Karpas-422 (cell line): ENCODE measurements around the gene PUS1. TPM values are rescaled to one million over a fixed set of nuclear protein-coding genes. Genes with fewer than 3 reads are reported as not detected.

Experiments
- DNase-seq: peaks from one replicate; pipeline ENCODE4 v3.0.0-alpha.2; 2015
- H2AFZ ChIP-seq: fragments of 200-600 bp; sonication (generic); 2 replicates; pipeline ENCODE4 v1.6.1; 2014; ENCODE audit warnings: antibody characterized with exemption, low read length, mixed read lengths
- H3K27ac ChIP-seq: fragments of 200-600 bp; sonication (generic); 2 replicates; pipeline ENCODE4 v1.5.1; 2014; ENCODE audit warnings: mild to moderate bottlenecking, low read length, moderate library complexity
- H3K27me3 ChIP-seq: fragments of 200-600 bp; sonication (generic); 2 replicates; pipeline ENCODE4 v1.6.1; 2014; ENCODE audit warnings: low read length, mixed read lengths
- H3K36me3 ChIP-seq: fragments of 200-600 bp; sonication (generic); 2 replicates; pipeline ENCODE4 v1.6.1; 2014; ENCODE audit warnings: low read length, mixed read lengths; ENCODE audit not compliant: insufficient read depth
- H3K4me1 ChIP-seq: fragments of 200-600 bp; sonication (generic); 2 replicates; pipeline ENCODE4 v1.6.1; 2014; ENCODE audit warnings: mild to moderate bottlenecking, low read length, mixed read lengths
- H3K4me2 ChIP-seq: fragments of 200-600 bp; sonication (generic); 2 replicates; pipeline ENCODE4 v1.6.1; 2014; ENCODE audit warnings: low read length, low read depth, mild to moderate bottlenecking; ENCODE audit not compliant: poor library complexity, severe bottlenecking
- H3K4me3 ChIP-seq: fragments of 200-600 bp; sonication (generic); 2 replicates; pipeline ENCODE4 v1.5.1; 2014; ENCODE audit warnings: mild to moderate bottlenecking, antibody characterized with exemption, low read length, mixed read lengths
- H3K79me2 ChIP-seq: fragments of 200-600 bp; sonication (generic); 2 replicates; pipeline ENCODE4 v1.6.1; 2014; ENCODE audit warnings: mild to moderate bottlenecking, low read length, mixed read lengths
- H3K9ac ChIP-seq: fragments of 200-600 bp; sonication (generic); 2 replicates; pipeline ENCODE4 v1.6.0; 2014; ENCODE audit warnings: low read length
- H3K9me2 ChIP-seq: fragments of 200-600 bp; sonication (generic), shearing (Covaris generic); replicated peaks from 2 replicates; pipeline ENCODE4 v1.6.0; 2014; ENCODE audit warnings: mild to moderate bottlenecking, low read length, moderate library complexity; ENCODE audit not compliant: insufficient read depth
- H3K9me3 ChIP-seq: fragments of 300-700, 200-600 bp; sonication (generic); 2 replicates; pipeline ENCODE4 v1.6.1; 2014; ENCODE audit warnings: low read length, mixed read lengths
- H4K20me1 ChIP-seq: fragments of 200-600 bp; sonication (generic); 2 replicates; pipeline ENCODE4 v1.6.1; 2014; ENCODE audit warnings: mild to moderate bottlenecking, antibody characterized with exemption, low read length, low read depth; ENCODE audit not compliant: insufficient read depth
- total RNA-seq: library from RNA; depleted of rRNA; stranded (reverse); fragments of >200 nt; shearing (Covaris generic); gene quantifications from 2 replicates; pipeline ENCODE4 v1.2.3, GENCODE V29; 2014; ENCODE audit warnings: low replicate concordance

PUS1 gene
- total RNA-seq, 1 experiment from 2014 or later = 11.9 TPM

DNA sequence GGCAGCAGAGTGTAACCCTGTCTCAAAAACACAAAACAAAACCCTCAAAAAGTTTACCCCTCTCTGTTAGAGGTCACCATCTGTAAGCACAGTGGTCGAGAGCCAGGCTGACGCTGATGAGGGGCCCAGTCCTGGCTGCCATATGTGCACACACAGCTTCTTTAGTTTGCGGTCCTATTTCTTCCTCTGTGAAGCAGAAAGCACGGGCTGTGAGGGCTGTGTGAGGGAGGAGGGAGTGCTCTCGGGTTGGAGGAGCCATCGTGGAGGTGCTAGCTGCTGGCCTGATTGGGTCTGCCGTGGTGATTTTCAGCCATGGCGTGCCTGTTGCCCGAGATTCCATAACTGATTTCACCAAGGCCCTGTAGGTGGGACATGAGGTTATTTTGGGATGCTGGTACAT, 31.2 kb upstream of the PUS1 start:
- Histone ChIP-seq H3K27ac (no peak overlapping the region), H3K4me3 (no peak overlapping the region), H3K27me3 (no peaks in the 10 kb centered on the region), H3K79me2 (no peaks in the 10 kb centered on the region), H3K4me1 (peaks cover 9% of the 10 kb centered on the region), H3K9ac (no peak overlapping the region), H4K20me1 (peaks cover 19% of the 10 kb centered on the region; the same call in 1 of the 2 replicates), H3K36me3 (no peaks in the 10 kb centered on the region), H3K9me3 (no peaks in the 10 kb centered on the region), H3K9me2 (no peaks in the 10 kb centered on the region), H3K4me2 (no peak overlapping the region), H2AFZ (no peak overlapping the region)
- DNase-seq = no peak

DNA sequence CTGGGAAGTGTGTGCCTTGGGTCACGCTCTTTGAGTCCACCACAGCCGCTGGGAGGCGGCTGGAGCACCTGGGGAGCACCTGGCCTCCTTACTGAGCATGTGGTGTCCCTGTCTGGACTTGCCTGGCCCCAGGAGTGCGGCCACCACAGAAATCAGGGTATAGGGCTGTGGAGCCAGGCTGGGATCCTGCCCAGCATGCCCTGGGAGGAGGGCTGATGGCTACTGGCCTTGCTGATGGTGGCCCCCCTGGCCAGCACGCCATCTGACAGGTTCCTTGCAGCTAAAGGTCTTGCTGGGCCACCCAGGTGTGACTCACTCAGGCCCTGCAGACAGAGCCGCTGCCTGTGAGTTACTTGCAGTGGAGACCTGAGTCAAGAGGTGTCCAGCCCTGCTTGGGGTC, 28.7 kb upstream of the PUS1 start:
- Histone ChIP-seq H3K9ac (no peak overlapping the region), H3K36me3 (no peaks in the 10 kb centered on the region), H3K27me3 (no peaks in the 10 kb centered on the region), H3K79me2 (no peaks in the 10 kb centered on the region), H3K4me3 (no peak overlapping the region), H3K4me1 (peaks cover 7% of the 10 kb centered on the region), H4K20me1 (peaks cover 31% of the 10 kb centered on the region; the same call in 1 of the 2 replicates), H3K9me2 (no peaks in the 10 kb centered on the region), H3K9me3 (no peaks in the 10 kb centered on the region), H3K27ac (no peak overlapping the region), H3K4me2 (no peak overlapping the region), H2AFZ (no peak overlapping the region)
- no peak for DNase-seq

DNA sequence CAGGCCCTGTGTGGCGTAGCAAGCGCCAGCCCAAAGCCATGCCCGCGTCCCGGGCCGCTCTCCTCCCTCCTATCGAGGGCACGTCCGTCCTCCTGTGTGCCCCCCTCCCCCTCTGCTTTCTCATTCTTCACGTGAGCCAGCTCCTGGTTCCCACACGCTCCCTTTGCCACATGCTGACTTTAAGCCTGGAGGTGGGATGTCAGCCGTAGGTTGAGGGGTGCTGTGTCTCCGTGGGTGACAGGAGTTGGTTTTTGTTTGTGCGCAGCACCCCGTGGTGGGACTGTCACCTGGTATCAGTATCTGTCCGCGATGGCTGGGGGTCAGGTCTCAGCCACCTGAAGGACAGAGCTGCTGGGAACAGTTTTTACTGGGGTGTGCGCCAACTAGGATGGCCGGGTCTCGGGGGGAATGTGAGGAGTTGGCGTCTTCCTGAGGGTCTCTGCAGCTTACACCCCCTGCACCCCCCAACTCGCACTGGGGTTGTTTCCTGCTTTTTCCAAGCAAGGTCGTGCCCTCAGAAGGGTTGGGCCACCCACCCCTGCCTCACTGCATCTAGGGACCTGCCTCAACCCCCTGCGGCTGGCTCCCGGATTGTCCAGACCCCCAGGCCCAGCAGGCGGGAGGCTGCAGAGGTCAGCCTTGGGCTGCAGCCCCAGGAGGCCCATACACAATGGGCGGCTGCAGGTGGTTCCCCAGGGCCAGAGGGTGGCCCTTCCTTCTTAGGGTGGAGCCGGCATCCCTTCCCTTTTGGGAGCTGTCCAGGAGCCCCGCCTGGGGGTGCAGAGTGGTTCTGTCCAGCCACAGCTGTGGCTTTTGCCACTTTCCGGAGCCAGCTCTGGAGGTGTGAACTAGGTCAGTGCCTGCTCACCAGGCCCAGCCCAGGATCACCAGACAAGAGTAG, 27.4 kb upstream of the PUS1 start:
- H3K9ac ChIP-seq = no peak overlapping the region
- no peaks in the 10 kb centered on the region for H3K27me3 ChIP-seq
- H3K4me1 ChIP-seq = no peaks in the 10 kb centered on the region
- H3K36me3 ChIP-seq = no peaks in the 10 kb centered on the region
- H3K4me2 ChIP-seq = no peak overlapping the region
- no peaks in the 10 kb centered on the region for H3K9me2 ChIP-seq
- H3K4me3 ChIP-seq = no peak overlapping the region
- H4K20me1 ChIP-seq = peaks cover 24% of the 10 kb centered on the region; the same call in 1 of the 2 replicates
- no peaks in the 10 kb centered on the region for H3K79me2 ChIP-seq
- H2AFZ ChIP-seq = no peak overlapping the region
- H3K9me3 ChIP-seq = no peaks in the 10 kb centered on the region
- no peak for DNase-seq
- no peak overlapping the region for H3K27ac ChIP-seq

DNA sequence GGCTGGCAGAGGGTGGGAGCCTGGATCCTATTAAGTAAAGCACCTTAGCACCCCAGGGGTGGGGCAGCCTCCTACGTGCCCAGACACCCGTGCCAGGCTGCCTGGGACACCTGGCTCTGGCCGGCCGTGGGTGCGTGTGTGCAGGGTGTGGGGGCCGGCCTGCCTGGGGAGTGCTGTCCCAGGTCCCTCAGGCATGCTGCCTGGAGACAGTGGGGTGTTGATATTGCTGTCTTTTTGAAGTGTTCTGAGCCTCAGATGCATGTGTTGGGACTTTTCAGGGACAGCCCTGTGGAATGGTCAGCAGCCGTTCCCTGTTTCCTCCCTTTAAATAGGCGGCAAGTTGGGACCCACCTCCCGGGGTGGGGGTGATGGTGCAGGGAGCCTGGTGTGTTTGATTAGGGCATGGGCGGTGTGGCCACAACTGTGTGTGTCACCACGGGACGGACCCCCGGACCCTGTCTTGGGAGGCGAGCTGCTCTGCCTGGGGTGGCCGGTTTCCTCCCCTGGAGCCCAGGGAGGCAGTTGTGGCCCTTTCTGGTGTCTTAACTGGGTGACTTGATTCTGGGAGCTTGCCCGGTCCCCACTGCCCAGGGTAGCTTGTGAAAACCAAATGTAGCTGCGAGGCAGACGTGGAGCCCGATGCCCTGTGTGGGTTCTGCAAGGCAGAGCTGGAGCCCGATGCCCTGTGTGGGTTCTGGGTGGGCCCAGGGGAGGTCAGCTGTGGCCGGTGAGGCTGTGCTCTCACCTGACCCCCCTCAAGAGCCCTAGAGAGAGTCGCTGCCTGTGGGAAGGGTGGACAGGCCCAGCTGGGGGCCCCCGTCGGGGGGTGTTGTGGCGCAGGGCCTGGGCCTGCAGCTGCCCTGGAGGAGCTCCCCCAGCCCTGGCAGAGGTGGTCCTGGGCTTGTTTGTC, 26.5 kb upstream of the PUS1 start:
- no peak overlapping the region for H2AFZ ChIP-seq
- no peak overlapping the region for H3K27ac ChIP-seq
- peaks cover 20% of the 10 kb centered on the region; the same call in 1 of the 2 replicates for H4K20me1 ChIP-seq
- H3K36me3 ChIP-seq = no peaks in the 10 kb centered on the region
- H3K4me3 ChIP-seq = no peak overlapping the region
- H3K9ac ChIP-seq = no peak overlapping the region
- no peaks in the 10 kb centered on the region for H3K4me1 ChIP-seq
- no peak overlapping the region for H3K4me2 ChIP-seq
- no peaks in the 10 kb centered on the region for H3K79me2 ChIP-seq
- no peaks in the 10 kb centered on the region for H3K9me3 ChIP-seq
- H3K9me2 ChIP-seq = no peaks in the 10 kb centered on the region
- no peak for DNase-seq
- H3K27me3 ChIP-seq = no peaks in the 10 kb centered on the region

DNA sequence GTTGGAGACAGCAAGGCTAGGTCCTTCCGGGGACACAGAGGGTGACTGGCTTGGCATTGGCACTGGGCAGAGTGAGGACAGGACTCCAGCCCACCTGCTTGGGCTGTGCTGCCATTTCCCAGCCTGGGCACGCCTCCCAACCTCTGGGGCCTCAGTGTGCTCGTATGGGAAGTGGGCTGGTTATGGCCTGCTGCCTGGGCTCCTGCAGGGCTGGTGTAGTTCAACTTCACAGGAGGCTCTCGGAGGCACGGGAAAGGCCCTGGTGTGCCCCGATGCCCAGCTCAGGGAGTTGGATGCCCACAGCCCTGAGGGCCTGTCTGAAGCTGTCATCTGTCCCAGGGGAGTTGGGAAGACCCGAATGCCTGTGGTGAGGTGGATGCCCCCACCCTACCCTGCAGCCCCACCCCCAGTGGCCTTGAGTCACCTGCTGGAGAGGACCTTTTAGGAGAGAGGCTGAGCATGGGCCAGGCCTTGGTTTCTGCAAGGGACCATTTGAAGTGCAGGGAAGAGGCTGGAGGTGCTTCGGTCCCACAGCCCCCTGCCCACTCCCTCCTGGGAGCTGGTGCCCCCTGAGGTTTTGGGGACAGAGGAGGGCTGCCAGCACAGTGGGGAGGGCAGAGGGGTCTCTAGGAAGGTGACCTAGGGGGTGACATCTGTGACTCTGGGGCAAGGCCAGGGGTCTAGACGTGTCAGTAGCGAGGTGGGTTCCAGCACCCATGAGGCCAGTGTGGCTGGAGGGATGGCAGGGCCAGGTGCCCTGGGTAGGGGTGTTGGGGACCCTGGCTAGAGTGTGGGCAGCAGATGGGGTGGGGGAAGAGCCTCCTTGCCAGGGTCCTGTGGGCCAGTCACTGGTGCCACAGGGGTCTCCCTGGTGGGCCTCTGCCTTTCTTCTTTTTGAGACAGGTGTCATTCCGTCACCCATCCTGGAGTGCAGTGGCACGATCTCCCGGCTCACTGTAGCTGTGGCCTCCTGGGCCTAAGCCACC, 25.5 kb upstream of the PUS1 start:
- no peak for DNase-seq
- Histone ChIP-seq H2AFZ (no peak overlapping the region), H3K4me2 (no peak overlapping the region), H3K4me1 (no peaks in the 10 kb centered on the region), H3K27ac (no peak overlapping the region), H3K27me3 (no peaks in the 10 kb centered on the region), H3K36me3 (no peaks in the 10 kb centered on the region), H3K9me3 (no peaks in the 10 kb centered on the region), H4K20me1 (peaks cover 20% of the 10 kb centered on the region; the same call in 1 of the 2 replicates), H3K4me3 (no peak overlapping the region), H3K79me2 (no peaks in the 10 kb centered on the region), H3K9ac (no peak overlapping the region), H3K9me2 (no peaks in the 10 kb centered on the region)

DNA sequence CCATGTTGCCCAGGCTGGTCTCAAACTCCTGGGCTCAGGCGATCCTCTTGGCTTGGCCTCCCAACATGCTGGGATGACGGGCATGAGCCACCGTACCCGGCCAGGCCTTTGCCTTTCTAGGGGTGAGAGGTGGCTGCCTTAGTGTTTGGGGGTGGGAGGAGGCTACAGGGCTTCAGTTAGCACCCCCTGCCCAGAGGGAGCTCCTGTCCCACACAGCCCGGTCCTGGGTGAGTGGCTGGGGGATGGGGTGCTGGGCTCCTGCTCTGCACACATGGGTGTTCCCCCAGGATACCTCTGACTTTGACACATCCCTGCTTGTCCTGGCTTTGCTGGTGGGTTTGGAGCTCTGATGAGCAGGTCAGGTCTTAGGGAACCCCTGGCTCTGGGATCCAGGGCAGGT, 24.7 kb upstream of the PUS1 start:
- no peaks in the 10 kb centered on the region for H3K79me2 ChIP-seq
- H4K20me1 ChIP-seq = peaks cover 20% of the 10 kb centered on the region; the same call in 1 of the 2 replicates
- H3K9ac ChIP-seq = no peak overlapping the region

DNA sequence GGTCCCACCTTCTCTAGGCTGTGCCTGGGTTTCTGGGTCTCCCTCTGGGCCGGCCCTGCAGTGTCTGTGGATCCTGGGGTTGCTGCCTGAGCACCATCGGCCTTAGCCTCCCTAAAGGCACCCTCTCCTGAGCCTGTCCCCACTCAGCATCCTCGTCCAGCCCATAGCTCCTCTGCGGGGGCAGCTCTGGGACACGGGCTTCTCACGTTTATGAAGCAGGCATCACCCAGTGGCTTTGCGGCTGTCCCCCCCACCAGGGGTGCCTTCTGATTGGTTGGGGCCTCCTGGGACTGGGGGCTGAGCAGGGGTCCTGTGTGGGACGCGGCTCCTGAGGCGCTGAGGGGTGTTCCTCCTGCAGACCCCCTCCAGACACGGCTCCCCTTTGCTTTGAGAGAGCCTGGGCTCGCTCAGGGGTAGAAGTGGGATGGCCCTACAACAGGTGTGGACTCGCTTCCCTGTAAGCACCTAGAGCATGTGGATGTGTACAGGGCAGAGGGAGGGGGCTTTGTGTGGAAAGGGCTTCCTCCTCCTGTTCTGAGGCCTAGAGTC, 23.9 kb upstream of the PUS1 start:
- H4K20me1 ChIP-seq = peaks cover 20% of the 10 kb centered on the region; the same call in 1 of the 2 replicates
- no peaks in the 10 kb centered on the region for H3K4me1 ChIP-seq
- H3K27me3 ChIP-seq = no peaks in the 10 kb centered on the region
- H3K4me2 ChIP-seq = no peak overlapping the region
- no peak overlapping the region for H3K4me3 ChIP-seq
- no peaks in the 10 kb centered on the region for H3K9me3 ChIP-seq
- H3K27ac ChIP-seq = no peak overlapping the region
- H3K9ac ChIP-seq = no peak overlapping the region
- no peak for DNase-seq
- H3K36me3 ChIP-seq = no peaks in the 10 kb centered on the region
- H3K9me2 ChIP-seq = no peaks in the 10 kb centered on the region
- H2AFZ ChIP-seq = no peak overlapping the region
- H3K79me2 ChIP-seq = no peaks in the 10 kb centered on the region

More for the DNA sequence above, 24.7 kb upstream of the PUS1 start:
- H3K4me1 ChIP-seq = no peaks in the 10 kb centered on the region
- H2AFZ ChIP-seq = no peak overlapping the region
- no peak overlapping the region for H3K4me2 ChIP-seq
- H3K9me2 ChIP-seq = no peaks in the 10 kb centered on the region
- no peaks in the 10 kb centered on the region for H3K9me3 ChIP-seq
- no peak for DNase-seq
- no peak overlapping the region for H3K4me3 ChIP-seq
- no peaks in the 10 kb centered on the region for H3K27me3 ChIP-seq
- no peak overlapping the region for H3K27ac ChIP-seq
- H3K36me3 ChIP-seq = no peaks in the 10 kb centered on the region
